ENCODE data around the gene ATXN7L2. TPM values are rescaled to one million over a fixed set of nuclear protein-coding genes. Genes with fewer than 3 reads are reported as not detected.

ATXN7L2 gene
- total and polyA plus RNA-seq, 10 of the 15 experiments (the other 5 are each of a cell fraction or from before 2014, with no cell fraction given): 0.27 to 7.4 (median 4.9) TPM

DNA sequence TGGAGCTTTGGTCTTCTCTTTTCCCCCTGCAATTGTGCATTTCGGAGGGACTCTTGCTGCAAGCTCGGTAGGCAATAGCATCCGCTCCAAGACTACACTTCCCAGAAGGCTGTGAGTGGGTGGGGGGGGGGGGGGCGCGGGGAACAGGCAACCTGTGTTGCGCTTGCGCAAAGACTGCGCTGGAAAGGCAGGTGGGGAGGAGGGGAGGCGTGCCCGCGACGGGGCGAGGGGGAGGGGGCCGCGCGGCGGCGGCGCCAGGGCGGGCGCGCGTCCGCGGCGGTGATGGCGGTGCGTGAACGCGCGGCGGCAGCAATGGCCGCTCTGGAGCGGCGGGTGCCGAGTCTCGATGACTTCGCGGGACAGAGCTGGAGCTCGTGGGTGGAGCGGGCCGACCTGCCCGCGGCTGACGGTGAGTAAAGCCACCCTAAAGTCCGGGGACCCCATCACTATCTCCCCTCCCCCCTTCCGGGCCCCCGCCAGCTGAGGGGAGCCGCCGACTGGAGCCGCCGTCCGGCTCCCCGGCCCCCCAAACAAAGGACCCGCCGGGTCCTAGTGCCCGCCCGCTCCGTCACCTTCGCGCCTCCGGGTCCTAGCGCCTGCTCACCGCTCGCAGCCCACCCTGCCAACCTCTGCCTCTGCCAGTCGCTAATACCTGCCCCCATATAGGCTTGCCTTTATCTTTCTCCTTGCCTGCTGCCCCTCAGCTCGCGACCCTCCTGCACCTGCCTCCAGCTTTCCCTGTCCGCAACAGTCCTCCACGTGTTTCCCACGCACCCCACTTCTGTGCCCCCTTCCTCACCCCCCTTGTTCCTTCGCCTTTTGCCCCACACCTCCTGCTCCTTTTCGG is at the start of gene ATXN7L2 (continued):
- TF ChIP-seq ELK1 (IDR thresholded peaks at IDR 0.05; ENCODE audit: low read depth, low read length) (no peak), NFXL1 (IDR thresholded peaks at IDR 0.05; ENCODE audit: borderline replicate concordance) (no peak), ZNF207 (IDR thresholded peaks at IDR 0.05; ENCODE audit: borderline replicate concordance) (peak; percentile 84; the same call in 1 of the 2 replicates), CREM (IDR thresholded peaks at IDR 0.05; ENCODE audit: low read depth) (peak; percentile 93), RUNX3 (IDR thresholded peaks at IDR 0.05; ENCODE audit: low read length) (peak; percentile 61), SPI1 (IDR thresholded peaks at IDR 0.05; ENCODE audit: borderline replicate concordance, insufficient read depth, low read depth, low read length) (no peak), LARP7 (IDR thresholded peaks at IDR 0.05) (peak; percentile 92; the same call in 1 of the 2 replicates), TAF1 (IDR thresholded peaks at IDR 0.05; ENCODE audit: borderline replicate concordance, low read depth, low read length) (peak; percentile 98), ZBTB40 (IDR thresholded peaks at IDR 0.05; ENCODE audit: borderline replicate concordance) (peak; percentile 68; the same call in 1 of the 2 replicates), E2F4 (IDR thresholded peaks at IDR 0.05; ENCODE audit: low read depth, low read length) (no peak), IKZF1 (conservative IDR thresholded peaks at IDR 0.05) (peak; percentile 82), MEF2B (IDR thresholded peaks at IDR 0.05; ENCODE audit: partially characterized antibody, poor library complexity, severe bottlenecking) (peak; percentile 70), RB1 (IDR thresholded peaks at IDR 0.05; ENCODE audit: borderline replicate concordance) (peak; percentile 59; the same call in 1 of the 2 replicates), BACH1 (IDR thresholded peaks at IDR 0.05; ENCODE audit: borderline replicate concordance) (peak; percentile 76; the same call in 1 of the 2 replicates), DPF2 (IDR thresholded peaks at IDR 0.05) (peak; percentile 67), BHLHE40 (IDR thresholded peaks at IDR 0.05; ENCODE audit: borderline replicate concordance in 1 of 2, low read depth in 2 of 2, low read length in 1 of 2) (peak; percentile 56 to 59; a peak in 3 of 4 replicates), POU2F2 (IDR thresholded peaks at IDR 0.05; ENCODE audit: borderline replicate concordance, low read depth, low read length) (peak; percentile 55; the same call in 2 of the 3 replicates), NFYA (IDR thresholded peaks at IDR 0.05; ENCODE audit: borderline replicate concordance, low read depth, low read length) (no peak)
- TF ChIP-seq, protein P1, sequence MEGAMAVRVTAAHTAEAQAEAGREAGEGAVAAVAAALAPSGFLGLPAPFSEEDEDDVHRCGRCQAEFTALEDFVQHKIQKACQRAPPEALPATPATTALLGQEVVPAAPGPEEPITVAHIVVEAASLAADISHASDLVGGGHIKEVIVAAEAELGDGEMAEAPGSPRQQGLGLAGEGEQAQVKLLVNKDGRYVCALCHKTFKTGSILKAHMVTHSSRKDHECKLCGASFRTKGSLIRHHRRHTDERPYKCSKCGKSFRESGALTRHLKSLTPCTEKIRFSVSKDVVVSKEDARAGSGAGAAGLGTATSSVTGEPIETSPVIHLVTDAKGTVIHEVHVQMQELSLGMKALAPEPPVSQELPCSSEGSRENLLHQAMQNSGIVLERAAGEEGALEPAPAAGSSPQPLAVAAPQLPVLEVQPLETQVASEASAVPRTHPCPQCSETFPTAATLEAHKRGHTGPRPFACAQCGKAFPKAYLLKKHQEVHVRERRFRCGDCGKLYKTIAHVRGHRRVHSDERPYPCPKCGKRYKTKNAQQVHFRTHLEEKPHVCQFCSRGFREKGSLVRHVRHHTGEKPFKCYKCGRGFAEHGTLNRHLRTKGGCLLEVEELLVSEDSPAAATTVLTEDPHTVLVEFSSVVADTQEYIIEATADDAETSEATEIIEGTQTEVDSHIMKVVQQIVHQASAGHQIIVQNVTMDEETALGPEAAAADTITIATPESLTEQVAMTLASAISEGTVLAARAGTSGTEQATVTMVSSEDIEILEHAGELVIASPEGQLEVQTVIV (IDR thresholded peaks at IDR 0.05; ENCODE audit: borderline replicate concordance, partially characterized antibody): peak; percentile 97

Measured in GM12878 (cell line).